ENCODE results near the gene DCLK1.

DNA sequence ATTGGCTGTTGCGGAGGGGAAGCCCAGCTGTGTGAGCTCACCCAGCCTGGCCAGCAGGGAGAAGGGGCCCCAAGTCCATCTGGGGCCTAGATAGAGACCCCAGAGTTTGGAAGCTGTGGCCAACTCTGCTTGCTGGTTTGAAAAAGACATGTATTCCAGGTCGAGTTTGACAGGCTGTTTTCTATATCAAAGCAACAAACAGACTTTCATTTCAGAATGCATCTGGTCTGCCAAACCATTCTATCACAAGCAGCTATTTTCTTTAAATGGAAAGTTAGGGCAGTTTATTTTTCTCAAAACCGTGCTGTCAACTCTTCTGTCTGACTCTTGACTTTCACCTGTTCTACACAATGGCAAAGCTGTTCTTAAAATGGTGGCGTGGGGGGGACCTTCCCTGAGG, 185.8 kb downstream of the DCLK1 start:
- TF ChIP-seq POLR2A (IDR thresholded peaks at IDR 0.05) (no peak), CTCF (IDR thresholded peaks at IDR 0.05) (no peak)

Measured in lower leg skin (tissue), 3 donors.